Fibroblast of pulmonary artery (primary cell): ENCODE results near the gene ERBB4.

ENCODE experiments used
- DNase-seq: peaks from one replicate; pipeline ENCODE4 v3.0.0-alpha.2; 2010; ENCODE audit warnings: low read depth
- H3K4me3 ChIP-seq: replicated peaks from 2 replicates; pipeline ENCODE4 v1.5.1; 2011; ENCODE audit warnings: low read depth, mild to moderate bottlenecking, control low read depth, low read length, moderate library complexity
- TF ChIP-seq, protein P1 (sequence below): IDR thresholded peaks from 2 replicates; pipeline ENCODE4 v1.5.1; 2011; ENCODE audit warnings: mild to moderate bottlenecking, control low read depth, low read length, inconsistent platforms; ENCODE audit errors: missing control alignments

ERBB4 gene

DNA sequence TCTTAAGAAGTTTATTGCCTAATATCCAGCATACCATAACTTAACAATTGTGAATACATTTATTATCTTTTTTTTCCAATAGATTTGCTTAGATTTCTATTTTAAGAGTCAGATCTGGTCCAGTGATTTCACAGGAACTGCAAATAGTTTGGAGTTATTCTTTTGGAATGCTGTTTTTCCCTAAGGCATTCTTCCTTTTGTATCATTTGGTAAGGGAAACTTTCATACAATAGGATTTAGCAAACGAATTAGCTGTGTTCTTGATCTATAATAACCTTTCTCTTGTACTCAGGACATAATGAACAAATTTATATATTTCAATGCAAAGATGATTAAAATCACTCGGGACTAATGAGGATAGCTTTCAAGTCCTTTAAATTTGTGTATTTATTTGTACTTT, 201.6 kb downstream of the ERBB4 start:
- DNase-seq = no peak
- TF ChIP-seq, protein P1, sequence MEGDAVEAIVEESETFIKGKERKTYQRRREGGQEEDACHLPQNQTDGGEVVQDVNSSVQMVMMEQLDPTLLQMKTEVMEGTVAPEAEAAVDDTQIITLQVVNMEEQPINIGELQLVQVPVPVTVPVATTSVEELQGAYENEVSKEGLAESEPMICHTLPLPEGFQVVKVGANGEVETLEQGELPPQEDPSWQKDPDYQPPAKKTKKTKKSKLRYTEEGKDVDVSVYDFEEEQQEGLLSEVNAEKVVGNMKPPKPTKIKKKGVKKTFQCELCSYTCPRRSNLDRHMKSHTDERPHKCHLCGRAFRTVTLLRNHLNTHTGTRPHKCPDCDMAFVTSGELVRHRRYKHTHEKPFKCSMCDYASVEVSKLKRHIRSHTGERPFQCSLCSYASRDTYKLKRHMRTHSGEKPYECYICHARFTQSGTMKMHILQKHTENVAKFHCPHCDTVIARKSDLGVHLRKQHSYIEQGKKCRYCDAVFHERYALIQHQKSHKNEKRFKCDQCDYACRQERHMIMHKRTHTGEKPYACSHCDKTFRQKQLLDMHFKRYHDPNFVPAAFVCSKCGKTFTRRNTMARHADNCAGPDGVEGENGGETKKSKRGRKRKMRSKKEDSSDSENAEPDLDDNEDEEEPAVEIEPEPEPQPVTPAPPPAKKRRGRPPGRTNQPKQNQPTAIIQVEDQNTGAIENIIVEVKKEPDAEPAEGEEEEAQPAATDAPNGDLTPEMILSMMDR = no peak
- no peak overlapping the region for H3K4me3 ChIP-seq

DNA sequence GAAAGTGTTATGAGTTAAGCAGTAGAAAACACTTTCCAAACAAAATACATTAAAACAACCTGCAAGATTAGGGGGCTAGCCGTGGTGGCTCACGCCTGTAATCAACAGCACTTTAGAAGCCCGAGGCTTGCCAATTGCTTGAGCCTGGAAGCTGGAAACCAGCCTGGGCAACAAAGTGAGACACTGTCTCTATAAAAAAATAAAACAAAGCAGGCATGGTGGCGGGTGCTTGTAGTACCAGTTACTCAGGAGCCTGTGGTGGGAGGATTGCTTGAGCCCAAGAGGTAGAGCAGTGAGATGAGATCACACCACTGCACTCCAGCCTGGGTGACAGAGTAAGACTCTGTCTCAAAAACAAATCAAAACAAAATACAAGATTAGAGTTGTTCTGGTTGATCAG, 208.3 kb downstream of the ERBB4 start:
- no peak overlapping the region for H3K4me3 ChIP-seq
- TF ChIP-seq, protein P1 = no peak
- no peak for DNase-seq

DNA sequence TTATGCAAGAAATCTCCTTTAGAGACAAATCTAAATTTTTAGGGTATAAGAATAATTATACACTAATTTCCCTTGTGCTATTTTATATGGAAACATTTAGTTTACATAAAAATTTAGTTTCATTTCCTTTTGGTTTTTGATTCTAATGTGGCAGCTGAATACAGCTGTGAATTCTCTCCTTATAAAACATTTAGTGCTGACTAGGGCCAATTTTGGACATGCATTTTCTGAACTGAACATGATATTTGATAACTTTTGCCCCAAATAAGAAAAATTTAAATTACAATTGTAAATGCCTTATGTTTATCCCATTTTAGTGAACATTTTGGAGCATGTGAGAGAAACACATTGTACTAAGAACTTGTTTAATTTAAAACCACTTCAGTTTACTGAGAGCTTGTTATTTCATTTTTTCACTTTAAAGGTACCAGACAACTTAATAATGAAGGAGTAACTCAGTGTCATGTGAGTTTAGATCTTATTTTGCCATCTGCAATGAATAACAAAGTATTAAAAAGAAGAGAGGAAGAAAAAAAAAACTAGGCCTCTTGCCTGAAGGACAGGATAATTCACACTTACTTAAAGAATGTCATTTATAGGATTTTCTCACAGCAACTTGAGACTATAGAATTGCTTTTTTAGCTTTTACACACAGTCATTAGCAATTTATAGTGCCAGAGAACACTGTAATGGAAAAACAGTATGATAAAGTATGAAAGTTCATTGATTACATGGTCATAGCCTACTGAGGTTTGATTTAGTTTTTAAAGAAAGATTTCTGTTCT, 209.7 kb downstream of the ERBB4 start:
- no peak overlapping the region for H3K4me3 ChIP-seq
- DNase-seq = no peak
- TF ChIP-seq, protein P1 = no peak

DNA sequence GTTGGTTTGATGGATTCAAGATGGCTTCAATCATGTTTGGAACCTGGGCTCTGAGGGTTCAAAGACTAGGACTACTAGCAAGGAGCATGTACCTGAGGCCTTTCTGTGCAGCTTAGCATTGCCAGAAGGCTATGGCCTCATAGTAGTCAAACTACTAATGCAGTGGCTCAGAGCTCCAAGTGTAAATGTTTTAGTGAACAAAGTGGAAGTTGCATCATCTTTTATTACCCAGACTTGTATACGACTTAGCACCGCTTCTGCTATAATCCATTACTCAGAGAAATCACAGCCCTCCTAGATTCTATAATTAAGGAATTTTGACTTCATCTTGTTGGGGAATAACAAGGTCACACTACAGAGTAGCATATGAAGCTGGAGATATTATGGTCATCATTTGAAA, 210.5 kb downstream of the ERBB4 start:
- H3K4me3 ChIP-seq = no peak overlapping the region
- DNase-seq = no peak
- TF ChIP-seq, protein P1 = no peak

DNA sequence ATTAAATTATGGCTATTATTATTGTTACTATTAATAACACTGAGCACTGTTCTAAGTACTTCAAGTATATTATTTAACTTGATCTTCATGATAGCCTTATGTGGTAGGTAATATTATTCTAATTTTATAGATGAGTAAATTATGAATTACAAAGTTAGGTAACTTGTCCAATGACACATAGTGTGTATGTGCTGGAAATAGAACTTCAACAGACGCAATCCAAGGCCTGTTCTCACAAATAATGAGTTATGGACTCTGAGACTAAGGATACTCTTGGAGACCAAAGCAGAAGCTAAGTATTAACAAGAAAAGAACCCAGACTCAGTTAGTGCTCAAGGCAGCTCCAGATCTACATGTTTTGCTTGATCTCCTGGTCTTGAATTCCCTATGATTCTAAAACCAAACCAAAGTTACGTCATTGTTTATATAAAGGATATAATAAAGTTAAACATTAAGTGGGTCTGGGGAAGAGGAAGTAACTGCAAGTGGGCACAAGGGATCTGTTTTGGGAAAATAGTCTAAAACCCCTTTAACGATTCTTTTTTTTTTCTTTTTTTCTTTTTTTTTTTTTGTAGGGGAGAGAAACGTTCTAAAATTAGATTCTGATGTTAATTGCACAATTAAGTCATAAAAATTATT, 211.3 kb downstream of the ERBB4 start:
- H3K4me3 ChIP-seq = no peak overlapping the region
- no peak for DNase-seq
- TF ChIP-seq, protein P1 = no peak

DNA sequence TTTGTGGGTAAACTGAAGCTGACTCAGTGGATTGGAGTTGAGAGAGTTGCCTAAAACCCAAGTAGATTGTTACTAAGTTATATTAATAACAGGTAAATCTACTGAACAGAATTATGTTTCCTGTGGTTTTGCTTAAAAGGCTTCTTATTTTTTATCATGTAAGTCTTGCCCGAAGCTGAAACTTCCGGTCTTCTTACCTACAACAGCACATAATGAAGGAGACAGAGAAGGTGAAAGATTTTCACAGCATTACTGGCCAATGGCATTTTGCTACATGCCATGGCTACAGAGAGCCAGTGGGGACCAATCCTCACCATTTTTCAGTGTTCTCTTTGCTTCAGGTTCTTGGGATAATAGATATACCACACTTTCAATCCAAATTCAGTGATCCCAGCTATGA, 220.0 kb downstream of the ERBB4 start:
- DNase-seq = no peak
- no peak overlapping the region for H3K4me3 ChIP-seq
- TF ChIP-seq, protein P1 = no peak
